Heart left ventricle (tissue), 16 donors: Measurements from ENCODE around the gene ABHD14A. TPM values are rescaled to one million over a fixed set of nuclear protein-coding genes. Genes with fewer than 3 reads are reported as not detected.

Source experiments
- ATAC-seq, 4 donors: fragments of 200-7000 bp; cut with Tn5 transposase; one replicate each; pipeline ENCODE4 v1.9.1; 2020 to 2022; ENCODE audit warnings: moderate library complexity in 4 of 4, mild to moderate bottlenecking in 3 of 4, moderate number of reproducible peaks in 1 of 4
- DNase-seq, 5 donors: peaks; one replicate each; pipeline ENCODE4 v3.0.0-alpha.2; 2020
- H3K27ac ChIP-seq, 12 donors: fragments of 200-600 bp; sonication (generic) in 4 of 12; one replicate each; pipeline versions ENCODE4 v1.5.0 to v1.8.0; 2016 to 2022; ENCODE audit warnings: mild to moderate bottlenecking in 2 of 12
- H3K27me3 ChIP-seq, 9 donors: fragments of 200-600 bp; sonication (generic) in 2 of 9; one replicate each; pipeline versions ENCODE4 v1.5.1 to v1.8.0; 2016 to 2022; ENCODE audit warnings: mild to moderate bottlenecking in 3 of 9
- H3K36me3 ChIP-seq, 9 donors: fragments of 200-600 bp; sonication (generic) in 2 of 9; one replicate each; pipeline versions ENCODE4 v1.5.0 to v1.8.0; 2018 to 2022; ENCODE audit warnings: mild to moderate bottlenecking in 2 of 9
- H3K4me1 ChIP-seq, 12 donors: fragments of 200-600 bp; sonication (generic) in 4 of 12; one replicate each; pipeline versions ENCODE4 v1.5.0 to v1.8.0; 2016 to 2022; ENCODE audit warnings: mild to moderate bottlenecking in 3 of 12
- H3K4me3 ChIP-seq, 12 donors: fragments of 200-600 bp; sonication (generic) in 4 of 12; one replicate each; pipeline versions ENCODE4 v1.5.0 to v1.8.0; 2017 to 2022; ENCODE audit warnings: mild to moderate bottlenecking in 9 of 12, moderate library complexity in 4 of 12
- H3K9me3 ChIP-seq, 12 donors: fragments of 200-600 bp; sonication (generic) in 4 of 12; one replicate each; pipeline versions ENCODE4 v1.5.0 to v1.8.0; 2016 to 2022; ENCODE audit warnings: mild to moderate bottlenecking in 1 of 12
- POLR2A ChIP-seq, 2 donors: fragments of 450-650 bp; IDR thresholded peaks; one replicate each; pipeline ENCODE4 v1.6.1; 2017; ENCODE audit warnings: antibody characterized with exemption in 2 of 2, mild to moderate bottlenecking in 2 of 2, moderate library complexity in 2 of 2
- WGBS, 4 donors: extraction: QIAGEN DNeasy Blood & Tissue Kit in 2 of 4; methylation state at CpG; one replicate each; pipeline versions ENCODE4 v1.1.5 to v1.1.7; 2013 to 2018; 5-methylcytosine and 5-hydroxymethylcytosine counted together
- intact Hi-C, 10 donors: fragments of 100-400 bp; cut with DNase I; formaldehyde crosslinking; loops; one replicate each; pipeline versions ENCODE4 v1.11.1 to v1.14.2; 2022
- polyA plus RNA-seq, 2 donors: library from polyadenylated mRNA; stranded (reverse); fragments of 200-250 nt; gene quantifications; one replicate each; pipeline ENCODE4 v1.2.3, GENCODE V29; 2013
- total RNA-seq, 9 donors: library from RNA; depleted of rRNA in 2 of 9; stranded (reverse); fragments of >200 nt in 2 of 9; fragmentation: NEBNext Ultra II Directional in 3 of 9; extraction: Animal tissue kit (Norgen Biotek cat#: 25700) in 3 of 9; gene quantifications; one replicate each; pipeline versions ENCODE4 v1.1.0 to v1.2.4, GENCODE V29; 2016 to 2023
- TF ChIP-seq, protein P1 (sequence below), 12 donors: fragments of 200-600 bp; sonication (generic) in 4 of 12; IDR thresholded peaks; one replicate each; pipeline versions ENCODE4 v1.5.0 to v1.8.0; 2018 to 2022; ENCODE audit warnings: antibody characterized with exemption in 12 of 12, mild to moderate bottlenecking in 5 of 12
- donor health status: ischemic (EF 13 %, LVEDD 7.1; RV severe dilation, severe dysfunction).
- donor health status: healthy with polysubstance abuse.
- donor health status: DM: no; HTN: yes; CAD: no.
- donor health status: DM: no; HTN: no; CAD: no.
- donor health status: ischemic (EF 25% LVEDD 6.9; RV normal size, moderate dysfunction).
- donor health status: ischemic (EF 25% LVEDD 5.7; RV mildly dilated, moderate dysfunction).
- donor health status: healthy.
- donor health status: DM: yes; HTN: yes; CAD: no.
- donor health status: ischemic (EF 35%, LVEDD 5.7; RV mildly dilated, moderate dysfunction).
- donor health status: nonischemic (EF 11% LVEDD 7.7; RV severe dilation, severe dysfunction).
- donor health status: DM: yes; HTN: yes; CAD: no.
- donor health status: PGD.
- donor health status: ischemic (EF 29% LVEDD 5.4; RV normal size, mild dysfunction).
- donor health status: nonischemic (EF 23%, LVEDD 6.1; RV moderate dilation, normal function).

ABHD14A gene
- total and polyA plus RNA-seq, 11 donors = 17.7 to 70.3 (median 22.1) TPM

DNA sequence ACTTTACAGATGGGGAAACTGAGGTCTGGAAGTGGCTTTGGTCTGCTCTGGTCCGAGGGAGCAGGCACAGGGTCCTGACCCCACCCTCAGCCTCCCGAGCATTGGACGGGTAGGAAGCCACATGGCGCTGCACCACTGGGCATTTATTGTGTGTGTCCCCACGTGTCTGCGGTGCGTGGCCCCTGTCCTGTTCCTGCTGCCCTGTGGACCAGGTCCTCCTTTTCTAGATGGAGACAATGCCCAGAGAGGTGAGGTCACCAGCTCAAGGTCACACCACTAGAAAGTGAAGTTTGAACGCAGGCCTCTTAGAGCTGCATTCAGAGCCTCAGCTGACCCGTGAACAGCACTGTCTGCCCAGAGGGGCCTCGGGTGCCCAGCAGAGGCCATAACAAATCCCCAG, 54.7 kb downstream of the ABHD14A start:
- Histone ChIP-seq H3K4me1 (peaks cover 10 to 51% (median 31%) of the 10 kb centered on the region in 12 donors), H3K27me3 (no peaks in the 10 kb centered on the region), H3K27ac (peak overlapping the region in 8 of 12 donors; percentile 52 to 87 (median 80)), H3K36me3 (no peaks in the 10 kb centered on the region), H3K9me3 (no peaks in the 10 kb centered on the region), H3K4me3 (no peak overlapping the region)
- DNase-seq (peak in 1 of 5 donors; percentile 3), ATAC-seq (no peak)
- intact Hi-C loops = no loop called here
- 86 to 91% (median 89%) methylated on average over 8 to 10 of the region's 10 CpGs for WGBS, 4 donors
- TF ChIP-seq, protein P1, sequence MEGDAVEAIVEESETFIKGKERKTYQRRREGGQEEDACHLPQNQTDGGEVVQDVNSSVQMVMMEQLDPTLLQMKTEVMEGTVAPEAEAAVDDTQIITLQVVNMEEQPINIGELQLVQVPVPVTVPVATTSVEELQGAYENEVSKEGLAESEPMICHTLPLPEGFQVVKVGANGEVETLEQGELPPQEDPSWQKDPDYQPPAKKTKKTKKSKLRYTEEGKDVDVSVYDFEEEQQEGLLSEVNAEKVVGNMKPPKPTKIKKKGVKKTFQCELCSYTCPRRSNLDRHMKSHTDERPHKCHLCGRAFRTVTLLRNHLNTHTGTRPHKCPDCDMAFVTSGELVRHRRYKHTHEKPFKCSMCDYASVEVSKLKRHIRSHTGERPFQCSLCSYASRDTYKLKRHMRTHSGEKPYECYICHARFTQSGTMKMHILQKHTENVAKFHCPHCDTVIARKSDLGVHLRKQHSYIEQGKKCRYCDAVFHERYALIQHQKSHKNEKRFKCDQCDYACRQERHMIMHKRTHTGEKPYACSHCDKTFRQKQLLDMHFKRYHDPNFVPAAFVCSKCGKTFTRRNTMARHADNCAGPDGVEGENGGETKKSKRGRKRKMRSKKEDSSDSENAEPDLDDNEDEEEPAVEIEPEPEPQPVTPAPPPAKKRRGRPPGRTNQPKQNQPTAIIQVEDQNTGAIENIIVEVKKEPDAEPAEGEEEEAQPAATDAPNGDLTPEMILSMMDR (IDR thresholded peaks at IDR 0.05) = no peak
- TF ChIP-seq POLR2A (IDR thresholded peaks at IDR 0.05) = no peak

Other genes with a start within 250 kb of the ABHD14A start
- not detected for gene IQCF6, start 195.8 kb upstream of the ABHD14A start, total RNA-seq
- gene IQCF6, start 195.8 kb upstream of the ABHD14A start, polyA plus RNA-seq = not detected
- not detected for gene IQCF2, start 113.4 kb upstream of the ABHD14A start, total RNA-seq
- gene IQCF2, start 113.4 kb upstream of the ABHD14A start, polyA plus RNA-seq = not detected
- gene IQCF5, start 99.5 kb upstream of the ABHD14A start, total RNA-seq = not detected
- not detected for gene IQCF5, start 99.5 kb upstream of the ABHD14A start, polyA plus RNA-seq
- not detected for gene IQCF1, start 71.7 kb upstream of the ABHD14A start, total RNA-seq
- not detected for gene IQCF1, start 71.7 kb upstream of the ABHD14A start, polyA plus RNA-seq
- gene RRP9, start 33.2 kb upstream of the ABHD14A start, total RNA-seq = 10 to 100 TPM in 5 of 9 donors, 1 to 10 TPM in 4; 6.1 to 14.7 (median 10.2) TPM
- gene RRP9, start 33.2 kb upstream of the ABHD14A start, polyA plus RNA-seq = 10 to 100 TPM; 12.4 to 30.8 TPM
- gene PARP3, start 32.7 kb upstream of the ABHD14A start, total RNA-seq = 10 to 100 TPM; 11.0 to 37.5 (median 14.5) TPM
- gene PARP3, start 32.7 kb upstream of the ABHD14A start, polyA plus RNA-seq = 1 to 10 TPM; 7.0 to 9.1 TPM
- under 1 TPM in 5 of 9 donors, not detected in 4; 0.13 to 0.27 (median 0.21) TPM for gene GPR62, start 19.7 kb upstream of the ABHD14A start, total RNA-seq
- under 1 TPM; 0.06 to 0.11 TPM for gene GPR62, start 19.7 kb upstream of the ABHD14A start, polyA plus RNA-seq
- 100 to 1,000 TPM in 2 of 9 donors, 10 to 100 TPM in 7; 55.4 to 149 (median 63.9) TPM for gene PCBP4, start 7.6 kb upstream of the ABHD14A start, total RNA-seq
- gene PCBP4, start 7.6 kb upstream of the ABHD14A start, polyA plus RNA-seq = 100 to 1,000 TPM in 1 of 2 donors, 10 to 100 TPM in 1; 64.8 to 101 TPM
- gene ABHD14B, start 1.0 kb upstream of the ABHD14A start, total RNA-seq = 10 to 100 TPM in 7 of 9 donors, 1 to 10 TPM in 2; 8.7 to 22.2 (median 12.3) TPM
- 10 to 100 TPM; 11.5 to 19.8 TPM for gene ABHD14B, start 1.0 kb upstream of the ABHD14A start, polyA plus RNA-seq
- 10 to 100 TPM; 14.8 to 45.3 (median 27.7) TPM for gene ACY1, start 8.5 kb downstream of the ABHD14A start, total RNA-seq
- 10 to 100 TPM; 18.3 to 21.2 TPM for gene ACY1, start 8.5 kb downstream of the ABHD14A start, polyA plus RNA-seq
- gene RPL29, start 20.8 kb downstream of the ABHD14A start, total RNA-seq = 100 to 1,000 TPM; 515 to 986 (median 681) TPM
- 1,000 to 10,000 TPM; 1,354 to 1,405 TPM for gene RPL29, start 20.8 kb downstream of the ABHD14A start, polyA plus RNA-seq
- 10 to 100 TPM; 14.5 to 33.2 (median 20.7) TPM for gene DUSP7, start 81.5 kb downstream of the ABHD14A start, total RNA-seq
- gene DUSP7, start 81.5 kb downstream of the ABHD14A start, polyA plus RNA-seq = 10 to 100 TPM in 1 of 2 donors, 1 to 10 TPM in 1; 9.2 to 26.1 TPM
- gene POC1A, start 179.4 kb downstream of the ABHD14A start, total RNA-seq = 1 to 10 TPM in 7 of 9 donors, under 1 TPM in 2; 0.66 to 5.2 (median 1.4) TPM
- gene POC1A, start 179.4 kb downstream of the ABHD14A start, polyA plus RNA-seq = 1 to 10 TPM in 1 of 2 donors, under 1 TPM in 1; 0.50 to 3.0 TPM
- gene ALAS1, start 223.1 kb downstream of the ABHD14A start, total RNA-seq = 100 to 1,000 TPM in 8 of 9 donors, 10 to 100 TPM in 1; 77.9 to 213 (median 146) TPM
- gene ALAS1, start 223.1 kb downstream of the ABHD14A start, polyA plus RNA-seq = 100 to 1,000 TPM; 107 to 132 TPM